GM19328 (cell line): ENCODE results near the gene KRTAP13-4.

Experiments used
- ATAC-seq: cut with Tn5 transposase; IDR thresholded peaks from one replicate; pipeline ENCODE4 v1.9.1; 2021; ENCODE audit warnings: mild to moderate bottlenecking, moderate library complexity; ENCODE audit not compliant: unreplicated experiment

Gene KRTAP13-4

GRCh38 chr21:30430170-30430655, at the start of gene KRTAP13-4:
Gene KRTAP13-4 (plus strand): TSS chr21:30430220. CDS start chr21:30430276, 56 bp downstream.
- no peak for ATAC-seq

DNA sequence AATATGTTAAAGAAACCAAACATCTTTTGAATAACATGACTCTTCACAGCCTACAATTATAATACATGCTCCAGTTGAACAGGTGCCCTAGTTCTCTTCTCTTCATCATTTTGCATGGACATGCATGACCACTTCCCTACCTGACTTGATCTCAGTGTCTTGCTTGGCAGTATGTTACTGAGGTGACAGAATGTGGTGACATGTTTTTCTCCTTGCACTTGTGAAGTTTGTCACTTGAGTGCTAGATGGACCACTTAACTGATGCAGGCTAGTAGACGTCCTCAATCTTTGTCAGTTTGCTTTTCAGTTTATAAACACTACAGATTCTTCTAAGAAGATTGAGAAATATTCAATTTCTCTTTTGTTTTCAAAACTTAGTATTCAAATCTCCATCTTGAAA, 47.8 kb upstream of the KRTAP13-4 start:
- no peak for ATAC-seq

DNA sequence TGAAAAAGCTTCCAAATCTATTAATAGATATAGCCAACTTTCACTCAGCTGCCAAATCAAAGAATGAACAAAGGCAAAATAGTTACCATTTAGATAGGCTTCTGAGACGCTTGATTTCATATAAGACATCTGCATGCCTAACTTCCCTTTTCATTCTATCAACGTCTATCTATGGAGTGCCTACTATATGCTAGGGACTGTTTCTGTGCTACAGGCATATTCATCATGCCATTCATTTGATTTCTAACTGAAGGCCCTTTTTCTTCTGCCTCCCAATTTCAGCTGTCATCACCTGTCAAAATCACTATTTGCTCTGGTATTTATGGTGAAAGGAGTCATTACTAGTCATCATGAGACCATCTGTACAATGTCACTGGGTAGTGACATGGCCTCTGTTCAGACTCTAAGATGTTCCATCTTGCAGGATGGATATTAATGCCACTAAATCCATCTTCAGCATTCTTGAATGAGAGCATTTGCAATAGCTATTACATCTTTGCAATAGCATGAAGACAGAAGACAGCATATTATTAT, 38.5 kb upstream of the KRTAP13-4 start:
- no peak for ATAC-seq

DNA sequence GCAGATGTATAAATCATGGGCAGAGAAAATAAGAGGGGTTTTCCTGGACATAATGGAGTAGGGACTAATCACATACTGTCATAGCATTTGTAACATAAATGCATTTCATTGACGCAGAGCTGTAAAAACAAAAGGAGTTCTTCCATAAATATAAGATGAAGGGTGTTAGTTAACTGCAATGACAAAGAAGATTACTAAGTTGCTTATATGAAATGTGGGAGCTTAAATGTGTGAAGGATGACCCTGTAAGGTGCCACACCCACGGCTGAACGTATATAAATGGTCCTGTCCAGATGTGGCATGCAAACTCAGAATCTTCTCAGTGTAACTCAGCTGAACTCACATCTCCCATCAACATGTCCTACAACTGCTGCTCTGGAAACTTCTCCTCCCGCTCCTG, 34.3 kb upstream of the KRTAP13-4 start, which contains the start of gene KRTAP13-1:
TSS of gene KRTAP13-1 (plus strand) at position 301 of the 400 bp plus-strand sequence. CDS start at position 357, 56 bp downstream.
- ATAC-seq, result no peak

GRCh38 chr21:30408782-30409494, 21.1 kb upstream of the KRTAP13-4 start:
- ATAC-seq, result no peak

DNA sequence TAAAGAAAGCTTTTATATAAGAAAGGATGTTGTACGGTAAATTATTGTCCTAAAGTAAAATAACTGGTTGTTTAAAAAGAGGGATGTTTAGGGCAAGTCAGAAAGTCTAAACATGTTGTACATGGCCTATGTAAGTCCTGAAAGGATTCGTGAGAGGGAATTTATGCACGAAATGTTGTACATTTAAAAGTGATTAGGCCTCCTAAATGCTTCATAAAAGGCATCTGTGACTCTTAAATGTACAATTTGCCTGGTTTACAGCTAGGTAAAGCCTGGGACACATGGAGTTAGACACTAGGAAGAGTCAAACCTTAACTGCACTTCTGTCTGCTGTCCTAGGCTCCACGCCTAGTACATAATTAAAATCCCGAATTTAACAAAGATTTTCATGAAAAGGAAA, 14.0 kb upstream of the KRTAP13-4 start:
- ATAC-seq, result no peak

- ATAC-seq, result no peak
These were observed 4.2 kb upstream of the KRTAP13-4 start, which contains the start of gene KRTAP13-3 for GRCh38 chr21:30425826-30426225. Gene KRTAP13-3 (minus strand): TSS chr21:30425926. CDS start chr21:30425912, 14 bp downstream.

GRCh38 chr21:30426731-30427130, 3.3 kb upstream of the KRTAP13-4 start:
- ATAC-seq, result no peak

DNA sequence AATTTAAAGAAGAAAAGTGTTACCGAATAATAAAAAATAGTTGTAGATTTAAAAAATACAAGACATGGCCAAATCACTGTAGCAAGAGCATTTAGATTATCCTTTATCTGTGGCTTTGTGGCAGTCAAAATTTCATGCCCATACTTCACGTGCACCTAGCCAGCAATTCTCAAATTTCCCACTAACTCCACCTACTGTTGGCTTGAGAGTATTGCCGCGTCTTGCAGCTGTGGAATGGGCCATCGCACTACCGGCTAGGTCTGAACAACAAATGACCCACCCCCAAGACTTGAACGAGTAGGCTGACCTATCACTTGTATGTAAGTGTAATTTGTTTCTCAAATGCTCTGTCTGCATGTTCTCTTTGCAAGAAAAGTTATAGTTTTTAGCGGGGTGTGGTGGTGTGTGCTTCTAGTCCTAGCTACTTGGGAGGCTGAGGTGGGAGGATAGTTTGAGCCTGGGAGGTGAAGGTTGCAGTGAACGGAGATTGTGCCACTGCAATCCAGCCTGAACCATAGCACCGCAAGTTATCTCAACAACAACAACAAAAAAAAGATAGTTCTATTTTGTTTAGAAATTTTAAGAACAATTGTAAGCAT, 4.1 kb downstream of the KRTAP13-4 start:
- ATAC-seq, result peak; percentile 58

DNA sequence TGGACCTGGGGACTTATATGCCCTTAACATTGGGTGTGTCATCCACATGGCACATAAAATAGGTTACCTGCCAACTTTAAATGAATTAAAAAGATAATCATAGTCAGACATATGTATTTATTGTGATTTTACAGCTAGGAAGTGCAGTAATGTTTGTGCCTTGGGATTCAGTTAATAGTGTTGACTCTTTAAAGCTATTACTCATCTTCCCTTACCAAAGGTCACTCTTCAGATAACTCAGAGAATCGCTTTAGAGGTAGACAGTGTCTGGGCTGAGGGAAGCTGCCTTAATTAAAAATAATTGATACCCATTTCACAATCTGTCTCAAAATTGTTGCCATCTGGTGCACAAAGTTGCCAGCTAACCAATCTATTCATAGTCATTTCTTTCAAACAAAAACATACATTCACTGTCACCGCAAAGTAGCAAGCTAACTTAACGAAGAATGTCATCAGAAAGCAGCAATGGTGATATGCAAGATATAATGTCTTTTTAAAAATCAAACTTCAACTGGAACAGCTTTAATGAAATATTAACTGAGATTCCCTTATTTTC, 7.1 kb downstream of the KRTAP13-4 start:
- ATAC-seq, result no peak

DNA sequence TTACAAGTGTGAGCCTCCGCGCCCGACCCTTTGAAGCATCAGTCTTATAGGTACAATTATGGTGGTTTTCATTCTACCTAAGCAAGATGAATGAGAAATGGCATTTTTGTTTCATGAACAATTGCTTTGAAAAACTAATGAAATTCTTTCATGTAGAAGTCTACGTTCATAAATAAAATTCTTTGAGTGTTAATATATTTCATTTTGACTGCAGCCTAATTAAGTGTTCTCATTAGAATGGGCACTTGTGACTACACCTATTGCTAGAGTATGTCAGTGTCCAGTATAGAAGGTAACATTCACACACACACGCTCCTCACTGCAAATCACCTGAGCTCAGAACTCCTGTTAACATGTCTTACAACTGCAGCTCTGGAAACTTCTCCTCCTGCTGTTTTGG, 10.0 kb downstream of the KRTAP13-4 start, which contains the start of gene KRTAP15-1:
TSS of gene KRTAP15-1 (plus strand) at position 301 of the 400 bp plus-strand sequence. CDS start at position 354, 53 bp downstream.
- ATAC-seq, result no peak

DNA sequence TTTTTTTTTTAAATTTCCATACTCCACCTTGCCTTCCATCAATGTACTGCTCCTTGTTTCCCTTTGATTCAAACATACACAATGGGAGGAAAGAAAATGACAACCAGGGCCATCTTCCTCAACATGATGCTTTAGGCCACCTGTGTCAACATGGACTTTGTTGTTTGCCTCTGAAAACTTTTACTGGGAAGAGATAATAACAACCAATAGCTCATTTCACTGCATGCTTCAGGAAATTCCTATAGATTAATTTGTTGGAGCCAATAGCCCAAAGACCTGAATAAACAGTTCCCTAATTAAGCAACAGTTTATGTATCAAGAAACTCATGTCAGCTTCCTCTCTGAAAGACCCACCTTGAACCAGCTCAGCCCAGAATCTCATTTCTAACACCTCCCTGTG, 13.2 kb downstream of the KRTAP13-4 start:
- ATAC-seq, result no peak

DNA sequence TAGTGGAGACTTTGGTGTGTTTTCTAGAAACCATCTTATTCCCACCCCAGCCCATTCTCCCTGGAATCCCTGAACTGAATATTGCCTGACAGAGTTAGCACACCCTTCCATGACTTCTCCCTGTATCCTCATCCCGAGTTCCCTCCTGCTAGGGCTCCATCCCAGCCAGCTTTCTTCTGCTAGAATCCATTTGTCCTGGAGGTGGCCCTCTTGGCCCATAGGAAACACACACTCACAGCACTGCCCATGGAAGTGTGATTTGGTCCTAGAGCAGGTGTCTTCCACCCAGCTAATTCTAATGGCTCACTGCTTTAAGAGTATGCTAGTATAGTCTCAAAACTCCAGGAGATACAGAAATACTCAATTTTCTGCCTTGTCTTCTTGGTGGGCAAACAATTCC, 14.2 kb downstream of the KRTAP13-4 start:
- no peak for ATAC-seq

GRCh38 chr21:30447056-30447455, 17.0 kb downstream of the KRTAP13-4 start:
- no peak for ATAC-seq

- ATAC-seq, result no peak
These were observed 18.5 kb downstream of the KRTAP13-4 start for GRCh38 chr21:30448514-30448913.

GRCh38 chr21:30463713-30464112, 33.7 kb downstream of the KRTAP13-4 start:
- no peak for ATAC-seq

- no peak for ATAC-seq
These were observed 39.1 kb downstream of the KRTAP13-4 start for GRCh38 chr21:30468900-30469714.

- no peak for ATAC-seq
These were observed 48.0 kb downstream of the KRTAP13-4 start for GRCh38 chr21:30478004-30478403.

GRCh38 chr21:30479259-30479658, 49.2 kb downstream of the KRTAP13-4 start:
- no peak for ATAC-seq

GRCh38 chr21:30480145-30480544, 50.1 kb downstream of the KRTAP13-4 start, which contains the start of gene KRTAP19-1:
Gene KRTAP19-1 (minus strand): TSS chr21:30480367. CDS start chr21:30480317, 50 bp downstream.
- no peak for ATAC-seq
